Gastrocnemius medialis (tissue), 4 donors: ENCODE results near the gene IL17C. TPM values are rescaled to one million over a fixed set of nuclear protein-coding genes. Genes with fewer than 3 reads are reported as not detected.

Experiments used
- ATAC-seq, 2 donors: fragments of 150-250 bp; one replicate each; pipeline ENCODE4 v1.9.1; 2016
- DNase-seq, 2 donors: peaks; one replicate each; pipeline ENCODE4 v3.0.0-alpha.2; 2019
- H3K27ac ChIP-seq, 4 donors: fragments of 200-600 bp; sonication (generic); 1 replicate in 1 of 4; 2 replicates in 3 of 4; pipeline ENCODE4 v1.5.1; 2016 to 2018; ENCODE audit warnings: mild to moderate bottlenecking in 2 of 4, moderate library complexity in 1 of 4
- H3K27me3 ChIP-seq, 3 donors: fragments of 200-600 bp; sonication (generic) in 2 of 3; 1 replicate in 1 of 3; 2 replicates in 2 of 3; pipeline versions ENCODE4 v1.5.1 to v1.6.0; 2016 to 2019; ENCODE audit warnings: mild to moderate bottlenecking in 1 of 3, moderate library complexity in 1 of 3
- H3K36me3 ChIP-seq, 2 donors: fragments of 200-600 bp; sonication (generic) in 1 of 2; one replicate each; pipeline ENCODE4 v1.5.1; 2017 to 2018
- H3K4me1 ChIP-seq, 2 donors: fragments of 200-600 bp; sonication (generic) in 1 of 2; one replicate each; pipeline ENCODE4 v1.5.1; 2016 to 2017; ENCODE audit warnings: mild to moderate bottlenecking in 2 of 2
- H3K4me3 ChIP-seq, 4 donors: fragments of 200-600 bp; sonication (generic) in 3 of 4; 1 replicate in 1 of 4; 2 replicates in 3 of 4; pipeline ENCODE4 v1.5.1; 2016 to 2019; ENCODE audit warnings: mild to moderate bottlenecking in 2 of 4
- H3K9me3 ChIP-seq, 3 donors: fragments of 200-600 bp; sonication (generic) in 2 of 3; 1 replicate in 1 of 3; 2 replicates in 2 of 3; pipeline ENCODE4 v1.5.1; 2016 to 2019
- POLR2A ChIP-seq, 2 donors: fragments of 450-650 bp; IDR thresholded peaks; one replicate each; pipeline ENCODE4 v1.6.1; 2017; ENCODE audit warnings: antibody characterized with exemption in 2 of 2, mild to moderate bottlenecking in 2 of 2, moderate library complexity in 2 of 2
- in situ Hi-C, 4 donors: fragments of 200-750 bp; cut with MboI; loops; one replicate each; pipeline versions ENCODE4 v1.15.0 to v1.8.0; 2017; ENCODE audit warnings: low sequenced_read_pairs in 4 of 4
- intact Hi-C: fragments of 100-400 bp; cut with DNase I; formaldehyde crosslinking; loops from one replicate; pipeline ENCODE4 v1.15.1; 2023; ENCODE audit warnings: low total_unique reads
- total RNA-seq, 4 donors: library from RNA; depleted of rRNA; stranded (reverse); fragments of >200 nt; gene quantifications; one replicate each; pipeline versions ENCODE4 v1.1.0 to v1.2.3, GENCODE V29; 2016
- TF ChIP-seq, protein P1 (sequence below), 5 experiments: fragments of 450-650 bp in 3 of 5; fragments of 200-600 bp in 2 of 5; sonication (generic) in 2 of 5; IDR thresholded peaks in 4 of 5; conservative IDR thresholded peaks in 1 of 5; 1 replicate in 4 of 5; 2 replicates in 1 of 5; pipeline ENCODE4 v1.5.1; 2016 to 2019; ENCODE audit warnings: antibody characterized with exemption in 5 of 5, mild to moderate bottlenecking in 3 of 5, moderate library complexity in 3 of 5

The IL17C gene
- total RNA-seq, 4 donors from 2014 or later, result not detected

DNA sequence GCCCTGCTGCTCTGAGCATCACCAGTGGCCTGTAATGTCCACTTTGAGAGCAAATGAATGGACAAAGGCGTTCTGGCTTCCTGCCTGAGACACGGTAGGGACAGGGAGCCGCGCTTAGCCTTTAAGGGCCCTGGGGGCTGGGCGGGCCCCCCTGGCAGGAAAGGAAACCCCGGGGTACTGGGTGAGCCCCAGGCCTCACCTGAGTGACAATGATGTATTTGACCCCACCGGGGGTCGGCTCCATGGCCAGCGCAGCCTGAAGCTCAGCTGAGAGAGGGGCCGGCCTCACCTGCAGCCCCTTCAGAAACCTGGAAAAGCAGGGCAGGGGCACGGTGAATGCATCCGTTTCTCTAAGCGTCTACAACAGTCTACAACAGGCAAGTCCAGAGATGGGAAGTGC lies 14.7 kb downstream of the IL17C start:
- ATAC-seq, result no peak
- in situ Hi-C loops, result no loop called here
- peaks cover 0 to 29% of the 10 kb centered on the region in 2 donors for H3K36me3 ChIP-seq

DNA sequence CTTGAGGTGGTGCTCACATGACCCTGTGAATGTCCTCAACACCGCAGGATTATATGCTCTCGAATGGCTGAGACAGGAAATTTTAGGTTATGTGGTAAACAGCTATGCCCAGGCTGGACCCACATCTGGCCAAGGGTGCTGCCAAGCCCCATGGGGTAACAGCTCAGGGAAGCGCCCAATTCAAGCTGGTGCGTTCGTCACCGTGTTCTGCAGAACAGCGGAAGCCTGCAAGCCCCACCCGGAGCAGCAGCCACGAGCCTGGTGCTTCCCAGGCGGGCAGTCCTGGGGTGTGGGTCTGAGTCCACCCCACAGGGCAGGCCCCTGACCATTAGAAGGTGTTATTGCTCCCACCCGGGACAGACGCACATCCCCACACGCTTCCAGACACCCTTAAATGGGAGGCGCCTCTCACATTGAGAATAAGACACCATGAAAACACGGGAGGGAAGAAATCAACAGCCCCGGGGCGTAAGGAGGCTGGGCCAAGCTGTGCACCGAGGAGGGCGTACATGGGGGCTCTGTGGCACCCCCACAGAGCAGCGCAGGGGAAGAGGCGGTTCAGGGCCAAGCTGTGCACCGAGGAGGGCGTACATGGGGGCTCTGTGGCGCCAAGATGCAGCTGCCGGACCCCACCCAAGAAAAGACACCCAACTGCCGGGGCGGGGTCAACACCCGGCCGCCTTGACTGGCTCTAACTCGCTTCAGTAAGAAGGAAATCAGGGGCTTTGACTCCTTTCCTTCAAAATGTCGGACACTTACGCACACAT lies 15.4 kb downstream of the IL17C start:
- Histone ChIP-seq H3K4me3 (no peak overlapping the region), H3K36me3 (peaks cover 0 to 29% of the 10 kb centered on the region in 2 donors), H3K27me3 (no peaks in the 10 kb centered on the region), H3K9me3 (no peaks in the 10 kb centered on the region), H3K27ac (no peak overlapping the region), H3K4me1 (peaks cover 8 to 9% of the 10 kb centered on the region in 2 donors)
- DNase-seq (no peak), ATAC-seq (no peak)
- in situ Hi-C loops, result no loop called here
- intact Hi-C loops, result no loop called here
- TF ChIP-seq POLR2A (IDR thresholded peaks at IDR 0.05), result no peak
- TF ChIP-seq, protein P1, sequence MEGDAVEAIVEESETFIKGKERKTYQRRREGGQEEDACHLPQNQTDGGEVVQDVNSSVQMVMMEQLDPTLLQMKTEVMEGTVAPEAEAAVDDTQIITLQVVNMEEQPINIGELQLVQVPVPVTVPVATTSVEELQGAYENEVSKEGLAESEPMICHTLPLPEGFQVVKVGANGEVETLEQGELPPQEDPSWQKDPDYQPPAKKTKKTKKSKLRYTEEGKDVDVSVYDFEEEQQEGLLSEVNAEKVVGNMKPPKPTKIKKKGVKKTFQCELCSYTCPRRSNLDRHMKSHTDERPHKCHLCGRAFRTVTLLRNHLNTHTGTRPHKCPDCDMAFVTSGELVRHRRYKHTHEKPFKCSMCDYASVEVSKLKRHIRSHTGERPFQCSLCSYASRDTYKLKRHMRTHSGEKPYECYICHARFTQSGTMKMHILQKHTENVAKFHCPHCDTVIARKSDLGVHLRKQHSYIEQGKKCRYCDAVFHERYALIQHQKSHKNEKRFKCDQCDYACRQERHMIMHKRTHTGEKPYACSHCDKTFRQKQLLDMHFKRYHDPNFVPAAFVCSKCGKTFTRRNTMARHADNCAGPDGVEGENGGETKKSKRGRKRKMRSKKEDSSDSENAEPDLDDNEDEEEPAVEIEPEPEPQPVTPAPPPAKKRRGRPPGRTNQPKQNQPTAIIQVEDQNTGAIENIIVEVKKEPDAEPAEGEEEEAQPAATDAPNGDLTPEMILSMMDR (IDR thresholded peaks at IDR 0.05 in 4 of 5, conservative IDR thresholded peaks at IDR 0.05 in 1 of 5), result no peak

More for the DNA sequence above, 14.7 kb downstream of the IL17C start:
- Histone ChIP-seq H3K4me3 (no peak overlapping the region), H3K4me1 (peaks cover 8 to 9% of the 10 kb centered on the region in 2 donors), H3K9me3 (no peaks in the 10 kb centered on the region), H3K27me3 (no peaks in the 10 kb centered on the region), H3K27ac (no peak overlapping the region)
- TF ChIP-seq POLR2A (IDR thresholded peaks at IDR 0.05), result no peak
- TF ChIP-seq, protein P1 (IDR thresholded peaks at IDR 0.05 in 4 of 5, conservative IDR thresholded peaks at IDR 0.05 in 1 of 5), result no peak
- intact Hi-C loops, result no loop called here
- no peak for DNase-seq

DNA sequence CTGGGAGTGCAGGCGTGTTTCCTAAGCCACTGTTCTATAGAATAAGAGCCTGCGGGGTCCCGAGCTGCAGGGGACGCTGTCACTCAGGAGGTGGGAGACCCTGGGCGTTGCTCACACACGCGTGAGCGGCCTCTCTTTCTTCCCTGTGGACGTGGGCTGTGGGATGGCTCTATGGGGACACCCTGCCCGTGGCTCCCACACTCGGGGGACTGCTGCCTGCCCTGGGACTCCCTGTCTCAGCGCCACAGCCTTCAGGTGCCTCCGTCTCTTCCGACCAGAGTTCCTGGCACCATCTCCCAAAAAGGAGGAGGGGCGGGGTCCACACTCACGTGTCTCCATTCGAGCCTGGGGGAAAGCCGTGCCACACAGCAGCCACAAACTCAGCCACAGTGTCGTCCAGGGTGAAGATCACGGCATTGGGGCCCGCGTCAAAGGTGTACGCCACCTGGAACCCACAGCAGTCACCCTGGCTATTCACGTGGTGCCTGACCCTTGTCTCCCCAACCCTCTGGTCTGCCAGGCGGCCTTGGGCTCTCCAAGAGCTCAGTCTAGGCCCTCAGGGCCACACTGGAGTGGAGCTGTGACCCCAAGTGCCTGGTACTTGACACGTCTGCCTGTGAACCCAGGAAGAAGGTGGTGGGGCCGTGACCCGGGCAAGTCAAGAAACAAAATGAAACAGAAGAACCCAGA lies 16.1 kb downstream of the IL17C start:
- H3K9me3 ChIP-seq, result no peaks in the 10 kb centered on the region
- H3K36me3 ChIP-seq, result peaks cover 0 to 29% of the 10 kb centered on the region in 2 donors
- no peaks in the 10 kb centered on the region for H3K27me3 ChIP-seq
- in situ Hi-C loops (no loop called here), intact Hi-C loops (no loop called here)
- no peak overlapping the region for H3K27ac ChIP-seq
- H3K4me3 ChIP-seq, result no peak overlapping the region
- DNase-seq (no peak), ATAC-seq (no peak)
- H3K4me1 ChIP-seq, result peaks cover 8 to 9% of the 10 kb centered on the region in 2 donors
- no peak for TF ChIP-seq POLR2A (IDR thresholded peaks at IDR 0.05)
- TF ChIP-seq, protein P1 (IDR thresholded peaks at IDR 0.05 in 4 of 5, conservative IDR thresholded peaks at IDR 0.05 in 1 of 5), result no peak

DNA sequence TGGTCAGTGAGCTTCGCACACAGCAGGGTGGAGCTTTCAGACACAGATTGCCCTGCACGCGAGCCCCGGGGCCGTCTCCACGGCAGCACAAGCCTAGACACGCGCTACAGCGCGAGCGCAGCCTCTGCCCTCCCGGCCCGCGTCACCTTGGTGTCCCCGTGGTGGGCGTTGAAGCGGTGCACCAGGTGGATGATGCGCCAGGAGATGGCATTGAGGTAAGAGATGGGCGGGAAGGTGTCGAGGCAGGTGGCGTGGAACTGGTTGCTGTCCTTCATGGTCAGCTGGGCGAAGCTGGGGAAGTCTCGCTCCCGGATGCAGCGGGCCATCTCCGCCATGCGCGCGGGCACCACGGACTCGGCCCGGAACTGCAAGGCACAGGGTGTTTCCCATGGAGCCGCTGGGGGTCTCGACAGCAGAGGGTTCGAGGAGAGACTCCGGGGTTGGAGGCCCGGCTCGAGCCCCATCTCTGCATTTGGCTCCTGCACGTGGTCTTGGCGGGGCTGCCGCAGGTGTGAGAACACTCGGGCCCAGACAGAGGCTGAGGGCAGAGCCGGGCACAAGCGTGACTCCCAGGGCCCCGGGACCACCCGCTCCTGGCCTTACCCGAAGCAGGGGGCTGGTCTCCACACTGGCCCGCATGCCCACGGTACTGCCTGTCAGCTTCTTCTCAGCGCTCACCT lies 16.8 kb downstream of the IL17C start:
- TF ChIP-seq POLR2A (IDR thresholded peaks at IDR 0.05), result no peak
- TF ChIP-seq, protein P1 (IDR thresholded peaks at IDR 0.05 in 4 of 5, conservative IDR thresholded peaks at IDR 0.05 in 1 of 5), result no peak
- no peaks in the 10 kb centered on the region for H3K27me3 ChIP-seq
- DNase-seq (no peak), ATAC-seq (no peak)
- peaks cover 8 to 9% of the 10 kb centered on the region in 2 donors for H3K4me1 ChIP-seq
- peaks cover 0 to 29% of the 10 kb centered on the region in 2 donors for H3K36me3 ChIP-seq
- H3K4me3 ChIP-seq, result no peak overlapping the region
- in situ Hi-C loops, result no loop called here
- no peaks in the 10 kb centered on the region for H3K9me3 ChIP-seq
- H3K27ac ChIP-seq, result no peak overlapping the region
- intact Hi-C loops, result no loop called here
